GM19043 (cell line): ENCODE results near the gene TP53I11.

Experiments used
- ATAC-seq: cut with Tn5 transposase; IDR thresholded peaks from one replicate; pipeline ENCODE4 v1.9.1; 2021; ENCODE audit warnings: low read depth; ENCODE audit not compliant: unreplicated experiment

The TP53I11 gene

GRCh38 chr11:44950625-44951476 is at the start of gene TP53I11:
Gene TP53I11 (minus strand): TSS chr11:44950883. CDS start chr11:44938335, 12,548 bp downstream.
- ATAC-seq, result no peak

- ATAC-seq, result no peak
Observed at GRCh38 chr11:44999068-44999467, 48.4 kb upstream of the TP53I11 start.

GRCh38 chr11:44998051-44998450 is 47.4 kb upstream of the TP53I11 start:
- no peak for ATAC-seq

GRCh38 chr11:44997566-44997965 is 46.9 kb upstream of the TP53I11 start:
- no peak for ATAC-seq

GRCh38 chr11:44994753-44995152 is 44.1 kb upstream of the TP53I11 start:
- no peak for ATAC-seq

GRCh38 chr11:44993971-44994704 is 43.5 kb upstream of the TP53I11 start:
- no peak for ATAC-seq

GRCh38 chr11:44992774-44993173 is 42.1 kb upstream of the TP53I11 start:
- no peak for ATAC-seq

GRCh38 chr11:44992181-44992582 is 41.5 kb upstream of the TP53I11 start:
- ATAC-seq, result no peak

- ATAC-seq, result no peak
Observed at GRCh38 chr11:44990665-44991064, 40.0 kb upstream of the TP53I11 start.

- no peak for ATAC-seq
Observed at GRCh38 chr11:44989831-44990566, 39.3 kb upstream of the TP53I11 start.

GRCh38 chr11:44988981-44989635 is 38.4 kb upstream of the TP53I11 start:
- no peak for ATAC-seq

- no peak for ATAC-seq
Observed at GRCh38 chr11:44988111-44988510, 37.4 kb upstream of the TP53I11 start.

GRCh38 chr11:44987506-44987905 is 36.8 kb upstream of the TP53I11 start:
- ATAC-seq, result no peak

- ATAC-seq, result no peak
Observed at GRCh38 chr11:44986315-44986714, 35.6 kb upstream of the TP53I11 start.

- ATAC-seq, result no peak
Observed at GRCh38 chr11:44985721-44986120, 35.0 kb upstream of the TP53I11 start.

- no peak for ATAC-seq
Observed at GRCh38 chr11:44983786-44984185, 33.1 kb upstream of the TP53I11 start.

GRCh38 chr11:44982496-44983062 is 31.9 kb upstream of the TP53I11 start:
- ATAC-seq, result no peak

- ATAC-seq, result no peak
Observed at GRCh38 chr11:44980533-44981427, 30.1 kb upstream of the TP53I11 start.
